HepG2 (cell line): ENCODE measurements around the gene TGM2. TPM values are rescaled to one million over a fixed set of nuclear protein-coding genes. Genes with fewer than 3 reads are reported as not detected.

Experiments
- CBFB ChIP-seq: sonication (generic); formaldehyde crosslinking; IDR thresholded peaks from 2 replicates; pipeline ENCODE4 v1.4.0; 2020; ENCODE audit warnings: missing genetic modification reagents
- FOSL2 ChIP-seq: sonication (generic); formaldehyde crosslinking; IDR thresholded peaks from 2 replicates; pipeline ENCODE4 v1.4.0; 2020; ENCODE audit warnings: missing genetic modification reagents
- KAT8 ChIP-seq: IDR thresholded peaks from 2 replicates; pipeline ENCODE4 v1.6.1; 2016; ENCODE audit warnings: missing genetic modification reagents, missing compliant biosample characterization
- KDM5B ChIP-seq: sonication (generic); formaldehyde crosslinking; IDR thresholded peaks from 2 replicates; pipeline ENCODE4 v1.4.0; 2020; ENCODE audit warnings: missing genetic modification reagents, mild to moderate bottlenecking, borderline replicate concordance
- MIXL1 ChIP-seq: IDR thresholded peaks from 2 replicates; pipeline ENCODE4 v1.6.1; 2016
- MTF2 ChIP-seq: sonication (generic); formaldehyde crosslinking; IDR thresholded peaks from 2 replicates; pipeline ENCODE4 v1.5.0; 2020; ENCODE audit warnings: missing genetic modification reagents, borderline replicate concordance
- NFKBIZ ChIP-seq: IDR thresholded peaks from 2 replicates; pipeline ENCODE4 v1.6.1; 2018; ENCODE audit warnings: missing genetic modification reagents, missing compliant biosample characterization
- NR2F2 ChIP-seq: IDR thresholded peaks from 2 replicates; pipeline ENCODE4 v1.6.1; 2012; ENCODE audit warnings: low read depth, inconsistent platforms, borderline replicate concordance
- RFX3 ChIP-seq: IDR thresholded peaks from 2 replicates; pipeline ENCODE4 v1.6.1; 2016; ENCODE audit warnings: missing biosample characterization, missing genetic modification reagents
- SATB2 ChIP-seq: sonication (generic); formaldehyde crosslinking; IDR thresholded peaks from 2 replicates; pipeline ENCODE4 v1.5.0; 2020; ENCODE audit warnings: missing genetic modification reagents
- SMYD3 ChIP-seq: sonication (generic); formaldehyde crosslinking; IDR thresholded peaks from 2 replicates; pipeline ENCODE4 v1.8.1; 2023; ENCODE audit warnings: mild to moderate bottlenecking, missing genetic modification reagents
- SP140L ChIP-seq: sonication (generic); formaldehyde crosslinking; IDR thresholded peaks from 2 replicates; pipeline ENCODE4 v1.4.0; 2020; ENCODE audit warnings: missing genetic modification reagents, borderline replicate concordance
- SP5 ChIP-seq: IDR thresholded peaks from 2 replicates; pipeline ENCODE4 v1.6.1; 2016; ENCODE audit warnings: low read depth, borderline replicate concordance
- SSRP1 ChIP-seq: IDR thresholded peaks from 2 replicates; pipeline ENCODE4 v1.6.1; 2016; ENCODE audit warnings: control low read depth
- TP53 ChIP-seq: sonication (generic); formaldehyde crosslinking; conservative IDR thresholded peaks from 2 replicates; pipeline ENCODE4 v1.4.0; 2020; ENCODE audit warnings: missing genetic modification reagents
- ZFAT ChIP-seq: sonication (generic); formaldehyde crosslinking; conservative IDR thresholded peaks from 2 replicates; pipeline ENCODE4 v1.8.1; 2023; ENCODE audit warnings: missing genetic modification reagents, inconsistent platforms
- ZFX ChIP-seq: sonication (generic); formaldehyde crosslinking; IDR thresholded peaks from 2 replicates; pipeline ENCODE4 v1.4.0; 2020; ENCODE audit warnings: mild to moderate bottlenecking, low read depth, missing genetic modification reagents, moderate library complexity
- ZIK1 ChIP-seq: sonication (generic); formaldehyde crosslinking; IDR thresholded peaks from 2 replicates; pipeline ENCODE4 v1.5.0; 2020; ENCODE audit warnings: mild to moderate bottlenecking, low read depth, missing genetic modification reagents, borderline replicate concordance
- ZNF143 ChIP-seq: sonication (generic); formaldehyde crosslinking; IDR thresholded peaks from 2 replicates; pipeline ENCODE4 v1.4.0; 2020; ENCODE audit warnings: missing genetic modification reagents
- ZNF205 ChIP-seq: IDR thresholded peaks from 2 replicates; pipeline ENCODE4 v1.6.1; 2018; ENCODE audit warnings: missing biosample characterization, missing genetic modification reagents
- ZNF234 ChIP-seq: sonication (generic); formaldehyde crosslinking; conservative IDR thresholded peaks from 2 replicates; pipeline ENCODE4 v1.5.1; 2020; ENCODE audit warnings: mild to moderate bottlenecking, missing genetic modification reagents
- ZNF253 ChIP-seq: sonication (generic); formaldehyde crosslinking; IDR thresholded peaks from 2 replicates; pipeline ENCODE4 v1.8.0; 2022; ENCODE audit warnings: mild to moderate bottlenecking, missing genetic modification reagents, borderline replicate concordance
- polyA plus RNA-seq, 8 experiments: library from polyadenylated mRNA; depleted of rRNA in 3 of 8; stranded (reverse) in 7 of 8; unstranded in 1 of 8; fragments of >200 nt; fragmentation: Illumina TruSeq in 4 of 8; extraction: Trizol in 4 of 8; gene quantifications; 2 replicates each; pipeline versions ENCODE4 v1.2.1 to v1.2.3, GENCODE V29; 2011 to 2016; ENCODE audit warnings: low read depth in 4 of 8, missing spikeins in 1 of 8, mixed read lengths in 1 of 8; ENCODE audit not compliant: insufficient read depth in 1 of 8
- total RNA-seq, 5 experiments: library from RNA; depleted of rRNA; stranded (reverse); fragments of >200 nt; fragmentation: Illumina TruSeq; extraction: Trizol; gene quantifications; 2 replicates each; pipeline ENCODE4 v1.2.3, GENCODE V29; 2016; ENCODE audit warnings: low read depth in 1 of 5
- TF ChIP-seq, protein P1 (sequence below): IDR thresholded peaks from 2 replicates; pipeline ENCODE4 v1.6.1; 2018; ENCODE audit warnings: missing genetic modification reagents, mild to moderate bottlenecking, missing compliant biosample characterization
- TF ChIP-seq, protein P2 (sequence below): sonication (generic); formaldehyde crosslinking; IDR thresholded peaks from 2 replicates; pipeline ENCODE4 v1.8.0; 2022; ENCODE audit warnings: missing genetic modification reagents, mild to moderate bottlenecking, inconsistent platforms, borderline replicate concordance
- TF ChIP-seq, protein P3 (sequence below): sonication (generic); formaldehyde crosslinking; IDR thresholded peaks from 2 replicates; pipeline ENCODE4 v1.5.0; 2020; ENCODE audit warnings: missing genetic modification reagents
- TF ChIP-seq, protein P4 (sequence below): IDR thresholded peaks from 2 replicates; pipeline ENCODE4 v1.6.1; 2016; ENCODE audit warnings: mild to moderate bottlenecking, missing biosample characterization, missing genetic modification reagents

TGM2 gene
- total and polyA plus RNA-seq, 2 of the 13 experiments (the other 11 are each of a cell fraction or from before 2014, with no cell fraction given) = 4.2 to 46.4 TPM

GRCh38 chr20:38165089-38165965, at the start of gene TGM2 (continued):
- TF ChIP-seq TP53 (CRISPR knock-in tag) (0 out of 2 replicates have a peak, but pooled peaks have one; percentile 51), SP5 (peak; percentile 88; the same call in 1 of the 2 replicates), MIXL1 (CRISPR knock-in tag) (peak; percentile 70; the same call in 1 of the 2 replicates), NR2F2 (no peak), SP140L (peak; percentile 69; the same call in 1 of the 2 replicates), FOSL2 (CRISPR knock-in tag) (peak; percentile 61), NFKBIZ (CRISPR knock-in tag) (0 out of 2 replicates have a peak, but pooled peaks have one; percentile 39), ZNF234 (CRISPR knock-in tag) (0 out of 2 replicates have a peak, but pooled peaks have one; percentile 73), ZNF143 (no peak), RFX3 (no peak), SATB2 (CRISPR knock-in tag) (no peak), ZFAT (CRISPR knock-in tag) (no peak), KDM5B (CRISPR knock-in tag) (peak; percentile 95), ZNF253 (CRISPR knock-in tag) (no peak), SMYD3 (CRISPR knock-in tag) (0 out of 2 replicates have a peak, but pooled peaks have one; percentile 45), ZNF205 (CRISPR knock-in tag) (peak; percentile 91), CBFB (peak; percentile 80), MTF2 (CRISPR knock-in tag) (0 out of 2 replicates have a peak, but pooled peaks have one; percentile 87), KAT8 (peak; percentile 79), ZIK1 (CRISPR knock-in tag) (peak; percentile 91; the same call in 1 of the 2 replicates), ZFX (CRISPR knock-in tag) (peak; percentile 64), SSRP1 (CRISPR knock-in tag) (no peak)
- TF ChIP-seq, protein P1, sequence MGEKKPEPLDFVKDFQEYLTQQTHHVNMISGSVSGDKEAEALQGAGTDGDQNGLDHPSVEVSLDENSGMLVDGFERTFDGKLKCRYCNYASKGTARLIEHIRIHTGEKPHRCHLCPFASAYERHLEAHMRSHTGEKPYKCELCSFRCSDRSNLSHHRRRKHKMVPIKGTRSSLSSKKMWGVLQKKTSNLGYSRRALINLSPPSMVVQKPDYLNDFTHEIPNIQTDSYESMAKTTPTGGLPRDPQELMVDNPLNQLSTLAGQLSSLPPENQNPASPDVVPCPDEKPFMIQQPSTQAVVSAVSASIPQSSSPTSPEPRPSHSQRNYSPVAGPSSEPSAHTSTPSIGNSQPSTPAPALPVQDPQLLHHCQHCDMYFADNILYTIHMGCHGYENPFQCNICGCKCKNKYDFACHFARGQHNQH (CRISPR knock-in tag) = peak; percentile 94
- TF ChIP-seq, protein P2, sequence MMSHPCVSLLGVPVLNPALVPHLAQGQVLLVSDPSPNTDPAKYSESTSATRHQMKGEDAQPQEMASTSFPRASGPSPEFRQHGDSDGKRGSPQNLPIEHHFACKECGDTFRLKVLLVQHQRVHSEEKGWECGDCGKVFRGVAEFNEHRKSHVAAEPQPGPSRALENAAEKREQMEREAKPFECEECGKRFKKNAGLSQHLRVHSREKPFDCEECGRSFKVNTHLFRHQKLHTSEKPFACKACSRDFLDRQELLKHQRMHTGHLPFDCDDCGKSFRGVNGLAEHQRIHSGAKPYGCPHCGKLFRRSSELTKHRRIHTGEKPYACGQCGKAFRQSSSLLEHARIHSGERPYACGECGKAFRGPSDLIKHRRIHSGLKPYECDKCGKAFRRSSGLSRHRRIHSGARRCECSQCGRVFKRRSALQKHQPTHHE (CRISPR knock-in tag) = 0 out of 2 replicates have a peak, but pooled peaks have one; percentile 69
- TF ChIP-seq, protein P3, sequence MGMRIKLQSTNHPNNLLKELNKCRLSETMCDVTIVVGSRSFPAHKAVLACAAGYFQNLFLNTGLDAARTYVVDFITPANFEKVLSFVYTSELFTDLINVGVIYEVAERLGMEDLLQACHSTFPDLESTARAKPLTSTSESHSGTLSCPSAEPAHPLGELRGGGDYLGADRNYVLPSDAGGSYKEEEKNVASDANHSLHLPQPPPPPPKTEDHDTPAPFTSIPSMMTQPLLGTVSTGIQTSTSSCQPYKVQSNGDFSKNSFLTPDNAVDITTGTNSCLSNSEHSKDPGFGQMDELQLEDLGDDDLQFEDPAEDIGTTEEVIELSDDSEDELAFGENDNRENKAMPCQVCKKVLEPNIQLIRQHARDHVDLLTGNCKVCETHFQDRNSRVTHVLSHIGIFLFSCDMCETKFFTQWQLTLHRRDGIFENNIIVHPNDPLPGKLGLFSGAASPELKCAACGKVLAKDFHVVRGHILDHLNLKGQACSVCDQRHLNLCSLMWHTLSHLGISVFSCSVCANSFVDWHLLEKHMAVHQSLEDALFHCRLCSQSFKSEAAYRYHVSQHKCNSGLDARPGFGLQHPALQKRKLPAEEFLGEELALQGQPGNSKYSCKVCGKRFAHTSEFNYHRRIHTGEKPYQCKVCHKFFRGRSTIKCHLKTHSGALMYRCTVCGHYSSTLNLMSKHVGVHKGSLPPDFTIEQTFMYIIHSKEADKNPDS (CRISPR knock-in tag) = no peak; the same call in 1 of the 2 replicates
- TF ChIP-seq, protein P4, sequence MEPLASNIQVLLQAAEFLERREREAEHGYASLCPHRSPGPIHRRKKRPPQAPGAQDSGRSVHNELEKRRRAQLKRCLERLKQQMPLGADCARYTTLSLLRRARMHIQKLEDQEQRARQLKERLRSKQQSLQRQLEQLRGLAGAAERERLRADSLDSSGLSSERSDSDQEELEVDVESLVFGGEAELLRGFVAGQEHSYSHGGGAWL (CRISPR knock-in tag) = peak; percentile 90; the same call in 1 of the 2 replicates
